Measurements from ENCODE around the gene TNKS1BP1. TPM values are rescaled to one million over a fixed set of nuclear protein-coding genes. Genes with fewer than 3 reads are reported as not detected.
A peak's percentile ranks its signal among the peaks of the same experiment; 100 is the strongest.
"Not testable (repeated sequence)": the region's sequence is repeated elsewhere in the genome, so short reads cannot be mapped to it uniquely, and the experiment has no call there.

TNKS1BP1 gene
- 10 to 100 TPM; 15.7 to 18.0 TPM for total RNA-seq

DNA sequence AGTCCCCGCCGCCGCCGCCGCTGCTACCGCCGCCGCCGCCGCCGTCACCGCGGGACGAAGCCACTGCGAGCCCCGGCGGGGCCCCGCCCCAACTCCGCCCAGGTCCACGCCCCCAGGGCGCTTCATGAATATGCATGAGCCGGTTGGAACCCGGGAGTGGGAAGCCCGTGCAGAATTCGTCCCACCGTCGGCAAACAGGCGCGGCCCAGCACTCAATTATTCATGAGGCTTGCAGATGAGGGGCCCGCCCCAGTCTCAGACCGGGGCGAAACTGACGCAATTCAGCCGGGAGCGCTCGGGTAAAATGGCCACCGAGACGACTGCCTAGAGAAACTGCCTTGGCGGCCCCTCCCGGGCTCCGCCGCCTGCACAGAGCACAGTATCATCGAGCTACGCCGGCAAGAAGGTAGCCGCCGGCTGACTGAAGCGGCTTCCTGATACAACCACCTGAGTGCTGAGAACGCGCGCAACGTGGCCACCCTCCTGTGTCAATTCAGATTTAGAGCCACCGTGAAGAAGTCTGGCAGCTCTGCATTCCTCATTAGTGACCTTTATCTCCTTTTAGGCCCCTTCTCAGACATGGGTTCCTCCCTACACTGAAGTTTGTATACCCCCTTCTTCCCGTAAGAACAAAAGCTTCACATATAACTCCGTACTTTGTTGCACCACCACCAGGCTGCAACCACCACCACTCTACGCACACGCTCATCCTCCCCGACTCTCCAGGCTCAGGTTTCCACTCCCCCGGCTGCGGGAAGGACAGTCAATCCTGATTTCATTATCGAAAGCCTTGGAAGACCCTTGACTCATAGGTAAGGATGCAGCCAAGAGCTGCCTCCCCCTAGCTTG lies at the start of gene TNKS1BP1:
Gene TNKS1BP1, minus strand, starts transcription at position 67 of the 849 bp plus-strand sequence. CDS start 3,067 bp downstream, outside the sequence.
- POLR2A ChIA-PET = interaction anchor here (0.6 to 3.8 kb wide), 9 partner anchors 9 to 243 kb away, joined by 3 to 80 read pairs (median 3); partner anchors contain the start of genes SSRP1 and UBE2L6

DNA sequence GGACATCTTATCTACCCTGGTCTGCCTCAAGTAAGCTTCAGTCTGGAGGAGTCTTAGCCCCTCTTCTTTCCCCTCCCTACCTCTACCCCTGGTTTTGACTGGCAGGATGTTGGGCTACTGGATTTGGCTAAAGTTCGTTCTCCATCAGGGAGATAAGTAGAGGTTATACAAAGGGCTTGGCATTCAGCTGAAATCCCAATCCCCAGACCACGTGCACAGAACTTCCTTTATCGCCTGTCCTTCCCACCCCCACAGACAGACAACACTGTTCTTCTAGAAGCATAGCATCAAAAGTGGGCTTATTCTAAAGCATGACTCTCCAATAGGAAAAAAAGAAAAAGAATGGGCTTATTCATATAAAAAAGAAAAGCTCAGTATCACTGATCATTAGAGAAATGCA lies 48.4 kb upstream of the TNKS1BP1 start:
- no peak overlapping the region for H3K4me3 Mint-ChIP-seq
- DNase-seq (no peak), ATAC-seq (ENCODE audit: low read depth) (no peak)
- POLR2A ChIA-PET = no interaction called here
- no peaks in the 10 kb centered on the region for H3K4me1 Mint-ChIP-seq
- H3K27me3 Mint-ChIP-seq = peaks cover 6% of the 10 kb centered on the region
- H3K9me3 Mint-ChIP-seq = no peaks in the 10 kb centered on the region
- no peak overlapping the region for H3K27ac Mint-ChIP-seq
- H3K36me3 Mint-ChIP-seq = no peaks in the 10 kb centered on the region

More for the DNA sequence above, at the start of gene TNKS1BP1:
- peak within 1 kb of the TSS; percentile 85 for H3K4me3 Mint-ChIP-seq
- peaks cover 41% of the 10 kb centered on the region for H3K36me3 Mint-ChIP-seq
- H3K9me3 Mint-ChIP-seq = no peaks in the 10 kb centered on the region
- H3K4me1 Mint-ChIP-seq = peaks cover 34% of the 10 kb centered on the region
- ATAC-seq (ENCODE audit: low read depth) = peak; percentile 93
- H3K27ac Mint-ChIP-seq = peak within 1 kb of the TSS; percentile 95
- H3K27me3 Mint-ChIP-seq = no peaks in the 10 kb centered on the region
- DNase-seq = peak; percentile 91

- peaks cover 6% of the 10 kb centered on the region for H3K27me3 Mint-ChIP-seq
- DNase-seq (no peak), ATAC-seq (ENCODE audit: low read depth) (no peak)
- H3K4me1 Mint-ChIP-seq = no peaks in the 10 kb centered on the region
- no peaks in the 10 kb centered on the region for H3K36me3 Mint-ChIP-seq
- POLR2A ChIA-PET = interaction anchor here (1.0 kb wide), 1 partner anchor 10 kb away, joined by 4 read pairs; the partner anchor contains the start of gene PRG3
- H3K9me3 Mint-ChIP-seq = no peaks in the 10 kb centered on the region
- H3K4me3 Mint-ChIP-seq = no peak overlapping the region
- H3K27ac Mint-ChIP-seq = no peak overlapping the region
Measured at GRCh38 chr11:57370941-57371340, 46.2 kb upstream of the TNKS1BP1 start.

DNA sequence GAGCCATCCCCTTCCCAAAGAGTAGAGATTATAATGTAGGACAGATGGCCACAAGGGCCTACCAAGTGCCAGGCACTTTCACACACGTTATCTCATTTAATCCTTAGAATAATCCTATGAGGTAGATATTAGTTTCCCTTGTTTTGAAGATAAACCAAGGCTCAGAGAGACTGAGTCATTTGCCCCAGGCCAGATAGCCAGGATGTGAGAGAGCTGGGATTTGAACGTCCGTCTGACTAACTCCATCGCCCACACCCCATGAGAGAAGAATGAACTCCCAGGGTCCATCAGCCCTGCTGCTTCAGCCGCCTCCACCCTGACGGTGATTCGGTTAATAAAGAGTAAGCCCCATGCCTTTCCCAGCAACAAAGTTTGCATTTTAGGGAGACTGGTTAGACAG lies 45.5 kb upstream of the TNKS1BP1 start:
- Mint-ChIP-seq H3K9me3 (no peaks in the 10 kb centered on the region), H3K4me3 (no peak overlapping the region), H3K4me1 (no peaks in the 10 kb centered on the region), H3K27me3 (peaks cover 6% of the 10 kb centered on the region), H3K36me3 (no peaks in the 10 kb centered on the region), H3K27ac (no peak overlapping the region)
- ATAC-seq (ENCODE audit: low read depth) (no peak), DNase-seq (no peak)
- POLR2A ChIA-PET = interaction anchor here (1.0 kb wide), 1 partner anchor 11 kb away, joined by 4 read pairs; the partner anchor contains the start of gene PRG3

DNA sequence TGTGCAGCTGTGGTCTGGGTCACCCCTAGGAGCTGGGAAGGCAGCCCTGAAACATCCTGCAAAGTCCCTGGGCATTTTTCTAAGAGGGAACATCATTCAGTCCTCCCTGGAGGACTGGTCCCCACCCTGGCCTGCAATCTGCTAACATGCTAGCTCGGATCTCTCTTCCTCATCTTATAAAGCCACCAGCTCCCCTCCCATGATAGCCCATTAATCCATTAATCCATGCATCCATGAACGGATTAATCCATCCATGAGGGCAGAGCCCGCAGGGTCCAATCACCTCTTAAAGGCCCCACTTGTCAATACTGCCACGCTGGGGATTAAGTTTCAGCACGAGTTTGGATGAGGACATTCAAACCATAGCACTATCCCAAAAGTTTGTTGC lies 44.1 kb upstream of the TNKS1BP1 start:
- POLR2A ChIA-PET = interaction anchor here (0.8 kb wide), 1 partner anchor 17 kb away, joined by 3 read pairs; no protein-coding TSS in a partner anchor
- H3K27ac Mint-ChIP-seq = no peak overlapping the region

GRCh38 chr11:57368106-57368844 lies 43.5 kb upstream of the TNKS1BP1 start:
- Mint-ChIP-seq H3K36me3 (no peaks in the 10 kb centered on the region), H3K9me3 (no peaks in the 10 kb centered on the region), H3K27me3 (peaks cover 6% of the 10 kb centered on the region), H3K4me1 (no peaks in the 10 kb centered on the region), H3K27ac (no peak overlapping the region), H3K4me3 (no peak overlapping the region)
- POLR2A ChIA-PET = interaction anchor here (0.8 kb wide), 1 partner anchor 16 kb away, joined by 3 read pairs; no protein-coding TSS in a partner anchor
- ATAC-seq (ENCODE audit: low read depth) = no peak
- DNase-seq = no peak

More for the DNA sequence above, 44.1 kb upstream of the TNKS1BP1 start:
- Mint-ChIP-seq H3K9me3 (no peaks in the 10 kb centered on the region), H3K4me3 (no peak overlapping the region), H3K27me3 (peaks cover 6% of the 10 kb centered on the region), H3K4me1 (no peaks in the 10 kb centered on the region), H3K36me3 (no peaks in the 10 kb centered on the region)
- ATAC-seq (ENCODE audit: low read depth) = no peak
- DNase-seq = no peak

DNA sequence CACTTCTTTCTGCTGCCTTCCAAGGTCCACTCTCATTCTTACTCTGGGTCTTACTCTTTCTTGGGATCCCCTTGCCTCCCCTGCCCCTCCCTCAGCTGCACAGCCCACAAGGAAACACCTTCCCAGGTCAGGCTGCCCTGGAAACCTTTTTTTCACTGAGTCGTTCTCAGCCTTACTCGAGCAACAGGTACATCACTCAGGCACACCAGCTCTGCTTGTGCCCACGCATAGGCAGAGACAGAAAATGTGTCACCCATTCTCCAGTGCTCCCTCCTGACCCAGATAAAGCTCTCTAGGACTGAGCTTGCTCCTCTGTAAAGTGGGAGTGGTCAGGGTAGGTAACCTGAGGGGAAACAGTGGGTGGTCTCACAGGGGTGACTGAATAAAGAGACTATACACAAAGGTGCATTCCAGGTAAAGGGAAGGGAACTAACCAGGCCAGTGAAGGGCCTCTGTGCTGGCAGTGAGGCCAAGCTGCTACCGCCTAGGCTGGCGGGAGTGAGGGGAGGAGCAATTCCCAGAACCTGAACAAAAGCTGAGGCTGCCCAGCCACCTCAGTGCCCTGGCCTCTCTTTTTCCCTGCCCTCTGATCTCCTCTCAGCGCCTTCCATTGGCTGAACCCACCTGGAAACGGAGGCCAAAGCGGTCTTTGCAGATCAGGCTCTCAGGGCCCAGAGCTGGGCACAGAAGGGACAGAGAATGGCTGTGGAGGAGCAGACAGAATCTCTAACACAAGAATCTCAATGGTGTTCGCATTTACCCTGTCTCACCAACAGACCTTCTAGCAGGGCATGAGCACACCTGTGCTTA lies 40.3 kb upstream of the TNKS1BP1 start:
- POLR2A ChIA-PET = no interaction called here
- H3K27me3 Mint-ChIP-seq = peaks cover 6% of the 10 kb centered on the region
- no peak overlapping the region for H3K27ac Mint-ChIP-seq
- H3K36me3 Mint-ChIP-seq = no peaks in the 10 kb centered on the region
- H3K9me3 Mint-ChIP-seq = no peaks in the 10 kb centered on the region
- H3K4me1 Mint-ChIP-seq = no peaks in the 10 kb centered on the region
- ATAC-seq (ENCODE audit: low read depth) = no peak
- DNase-seq = no peak
- no peak overlapping the region for H3K4me3 Mint-ChIP-seq

- H3K9me3 Mint-ChIP-seq = no peaks in the 10 kb centered on the region
- ATAC-seq (ENCODE audit: low read depth) (no peak), DNase-seq (no peak)
- peaks cover 6% of the 10 kb centered on the region for H3K27me3 Mint-ChIP-seq
- H3K4me3 Mint-ChIP-seq = no peak overlapping the region
- no peaks in the 10 kb centered on the region for H3K4me1 Mint-ChIP-seq
- H3K27ac Mint-ChIP-seq = no peak overlapping the region
- no peaks in the 10 kb centered on the region for H3K36me3 Mint-ChIP-seq
- POLR2A ChIA-PET = no interaction called here
Measured at GRCh38 chr11:57363131-57364080, 38.7 kb upstream of the TNKS1BP1 start.

DNA sequence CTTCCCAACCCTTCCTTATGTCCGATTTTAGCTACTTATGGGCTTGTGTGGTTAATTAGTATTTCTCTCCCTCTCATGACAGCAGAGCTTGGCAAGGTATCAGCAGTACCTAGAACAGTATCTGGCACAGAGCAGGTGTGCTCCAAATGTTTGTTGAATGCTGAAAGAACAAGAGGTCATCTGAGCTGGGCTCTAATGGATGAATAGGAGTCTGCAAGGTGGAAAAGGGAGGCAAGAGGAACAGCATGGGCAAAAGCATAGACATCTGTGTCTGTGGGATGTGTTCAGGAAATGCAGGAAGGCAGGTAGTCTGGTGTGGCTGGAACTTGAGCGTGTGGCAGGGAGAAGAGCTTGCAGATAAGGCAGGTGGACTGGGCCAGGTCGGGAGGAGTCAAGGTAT lies 37.2 kb upstream of the TNKS1BP1 start:
- no peak for DNase-seq
- no peaks in the 10 kb centered on the region for H3K4me1 Mint-ChIP-seq
- POLR2A ChIA-PET = no interaction called here
- H3K27ac Mint-ChIP-seq = no peak overlapping the region
- H3K36me3 Mint-ChIP-seq = no peaks in the 10 kb centered on the region
- H3K27me3 Mint-ChIP-seq = peaks cover 2% of the 10 kb centered on the region
- ATAC-seq (ENCODE audit: low read depth) = no peak
- no peak overlapping the region for H3K4me3 Mint-ChIP-seq
- H3K9me3 Mint-ChIP-seq = no peaks in the 10 kb centered on the region

GRCh38 chr11:57361420-57361819 lies 36.7 kb upstream of the TNKS1BP1 start:
- H3K27me3 Mint-ChIP-seq; DNase-seq; H3K9me3 Mint-ChIP-seq; H3K4me3 Mint-ChIP-seq; H3K36me3 Mint-ChIP-seq; H3K4me1 Mint-ChIP-seq; POLR2A ChIA-PET; H3K27ac Mint-ChIP-seq; ATAC-seq (ENCODE audit: low read depth): not testable (repeated sequence)

DNA sequence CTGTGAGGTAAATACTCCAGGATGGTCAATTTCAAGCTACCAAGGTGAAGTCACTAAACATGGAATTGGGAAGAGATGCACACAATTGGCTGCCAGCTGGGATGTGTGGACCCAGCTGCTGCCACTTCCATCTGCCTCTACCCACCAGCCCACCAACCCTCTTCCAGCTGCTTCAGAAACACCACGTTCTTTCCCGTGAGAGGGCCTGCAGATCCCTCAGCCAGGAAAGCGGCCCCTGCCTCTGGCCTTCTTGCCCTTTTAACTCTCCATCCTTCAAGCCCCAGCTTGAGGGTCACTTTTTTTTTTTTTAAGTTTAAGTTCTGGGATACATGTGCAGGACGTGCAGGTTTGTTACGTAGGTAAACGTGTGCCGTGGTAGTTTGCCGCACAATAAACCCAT lies 36.2 kb upstream of the TNKS1BP1 start:
- Mint-ChIP-seq H3K9me3 (no peaks in the 10 kb centered on the region), H3K27ac (no peak overlapping the region), H3K4me3 (no peak overlapping the region), H3K27me3 (no peaks in the 10 kb centered on the region), H3K36me3 (no peaks in the 10 kb centered on the region), H3K4me1 (peaks cover 1% of the 10 kb centered on the region)
- ATAC-seq (ENCODE audit: low read depth) (no peak), DNase-seq (no peak)
- POLR2A ChIA-PET = no interaction called here

DNA sequence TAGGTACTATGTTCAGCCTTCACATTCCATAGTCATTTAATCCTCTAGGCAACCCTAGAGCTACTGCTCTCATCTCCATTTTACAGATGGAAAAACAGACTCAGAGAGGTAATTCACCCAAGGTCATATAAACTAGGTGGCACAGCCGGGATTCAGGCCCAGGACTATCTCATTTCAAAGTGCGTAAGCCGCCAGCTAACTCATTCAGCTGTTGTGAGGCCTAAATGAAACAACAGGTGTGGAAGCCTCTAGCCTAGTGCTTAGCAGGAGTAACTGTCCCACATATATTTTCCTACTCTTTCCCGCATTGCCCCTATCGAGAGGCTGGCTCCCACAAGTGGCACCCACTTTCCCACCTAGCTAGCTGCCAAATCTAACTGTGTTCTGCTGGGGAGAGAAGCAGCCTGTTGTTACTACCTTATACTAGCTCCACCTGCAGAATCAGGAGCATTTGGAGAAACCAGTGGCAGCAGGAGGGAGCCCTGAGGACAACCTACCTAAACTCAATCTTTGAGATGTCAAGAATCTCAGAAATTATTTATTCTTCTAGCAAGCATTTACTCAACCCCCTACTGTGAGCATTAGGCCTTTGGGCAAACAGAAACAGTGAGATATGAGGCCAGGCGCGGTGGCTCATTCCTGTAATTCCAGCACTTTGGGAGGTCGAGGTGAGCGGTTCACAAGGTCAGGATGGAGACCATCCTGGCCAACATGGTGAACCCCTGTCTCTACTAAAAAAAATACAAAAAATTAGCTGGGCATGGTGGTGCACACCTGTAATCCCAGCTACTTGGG lies 35.3 kb upstream of the TNKS1BP1 start:
- Mint-ChIP-seq H3K4me1 (peaks cover 1% of the 10 kb centered on the region), H3K4me3 (no peak overlapping the region), H3K9me3 (no peaks in the 10 kb centered on the region), H3K27me3 (no peaks in the 10 kb centered on the region), H3K27ac (no peak overlapping the region), H3K36me3 (no peaks in the 10 kb centered on the region)
- DNase-seq (no peak), ATAC-seq (ENCODE audit: low read depth) (no peak)
- POLR2A ChIA-PET = no interaction called here

Measured in activated naive CD8-positive, alpha-beta T cell treated with anti-CD3 and anti-CD28 coated beads, Interleukin-2, amount 10 ng/mL, durations not matched to agents 7 days and 5 days (primary cell).